ENCODE measurements around the gene IGFL1.
"Not testable (repeated sequence)": the region's sequence is repeated elsewhere in the genome, so short reads cannot be mapped to it uniquely, and the experiment has no call there.

Gene IGFL1

DNA sequence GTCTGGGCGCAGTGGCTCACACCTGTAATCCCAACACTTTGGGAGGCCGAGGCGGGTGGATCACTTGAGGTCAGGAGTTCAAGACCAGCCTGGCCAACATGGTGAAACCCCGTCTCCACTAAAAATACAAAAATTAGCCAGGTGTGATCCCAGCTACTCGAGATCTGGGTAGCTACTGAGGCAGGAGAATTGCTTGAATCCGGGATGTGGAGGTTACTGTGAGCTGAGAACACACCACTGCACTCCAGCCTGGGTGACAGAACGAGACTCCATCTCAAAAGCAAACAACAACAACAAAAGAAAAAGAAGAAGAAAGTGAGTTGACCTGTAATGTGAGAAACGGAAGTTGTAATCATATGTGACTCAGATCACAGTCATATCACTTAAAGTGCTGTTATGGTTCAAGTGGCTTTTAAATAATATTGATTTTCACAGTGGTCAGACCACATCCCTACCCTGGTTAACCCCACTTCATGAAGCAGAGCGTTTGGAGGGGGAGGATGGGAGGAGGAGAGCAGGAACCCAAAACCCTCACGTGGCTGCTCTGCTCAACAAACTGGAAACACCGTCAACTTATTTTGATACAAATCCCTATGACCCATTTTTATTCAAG, 33.2 kb downstream of the IGFL1 start:
- Mint-ChIP-seq H3K4me3 (peak overlapping the region; percentile 72), H3K27me3 (peaks cover 59% of the 10 kb centered on the region), H3K4me1 (ENCODE audit: low read depth) (peaks cover 14% of the 10 kb centered on the region), H3K27ac (peak overlapping the region; percentile 84)
- H3K36me3 Mint-ChIP-seq (ENCODE audit: low read depth); H3K9me3 Mint-ChIP-seq: not testable (repeated sequence)

DNA sequence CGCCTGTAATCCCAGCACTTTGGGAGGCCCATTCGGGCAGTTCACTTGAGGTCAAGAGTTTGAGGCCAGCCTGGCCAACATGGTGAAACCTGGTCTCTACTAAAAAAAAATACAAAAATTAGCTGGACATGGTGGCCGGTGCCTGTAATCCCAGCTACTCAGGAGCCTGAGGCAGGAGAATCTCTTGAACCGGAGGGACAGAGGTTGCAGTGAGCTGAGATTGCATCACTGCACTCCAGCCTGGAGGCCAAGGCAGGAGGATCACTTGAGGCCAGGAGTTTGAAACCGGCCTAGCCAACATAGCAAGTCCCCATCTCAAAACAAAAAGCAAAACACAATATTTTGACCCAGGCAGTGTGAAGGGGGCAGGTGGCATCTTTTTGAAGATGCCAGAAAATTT, 35.3 kb downstream of the IGFL1 start:
- H3K36me3 Mint-ChIP-seq (ENCODE audit: low read depth); H3K4me3 Mint-ChIP-seq; H3K27ac Mint-ChIP-seq; H3K9me3 Mint-ChIP-seq: not testable (repeated sequence)
- H3K4me1 Mint-ChIP-seq (ENCODE audit: low read depth), result peaks cover 21% of the 10 kb centered on the region
- peaks cover 68% of the 10 kb centered on the region for H3K27me3 Mint-ChIP-seq

DNA sequence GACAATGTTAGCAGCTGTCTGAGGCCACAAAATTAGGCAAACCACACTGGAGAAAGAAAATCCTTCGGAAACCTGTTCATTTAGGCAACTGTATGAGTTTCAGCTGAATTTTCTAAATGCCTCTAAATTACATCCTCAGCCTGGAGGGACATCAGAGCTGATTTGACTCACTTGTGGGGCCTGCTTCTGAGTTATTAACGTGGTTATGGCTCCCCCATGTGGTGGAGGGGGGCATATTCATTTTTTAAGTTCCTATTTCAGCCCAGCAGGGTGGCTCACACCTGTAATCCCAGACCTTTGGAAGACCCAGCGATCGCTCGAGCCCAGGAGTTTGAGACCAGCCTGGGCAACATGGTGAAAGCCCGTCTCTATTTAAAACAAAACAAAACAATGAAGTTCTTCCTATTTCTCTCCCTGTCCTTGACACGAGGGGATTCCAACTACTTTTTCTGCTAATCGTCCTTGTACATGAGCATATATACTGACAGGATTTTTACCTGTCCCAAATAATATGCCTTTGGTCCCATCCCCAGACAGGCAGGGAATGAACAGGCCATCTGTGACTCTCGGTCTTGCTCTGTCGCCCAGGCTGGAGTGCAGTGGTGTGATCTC, 35.8 kb downstream of the IGFL1 start:
- Mint-ChIP-seq H3K27ac (no peak overlapping the region), H3K36me3 (ENCODE audit: low read depth) (no peaks in the 10 kb centered on the region)

DNA sequence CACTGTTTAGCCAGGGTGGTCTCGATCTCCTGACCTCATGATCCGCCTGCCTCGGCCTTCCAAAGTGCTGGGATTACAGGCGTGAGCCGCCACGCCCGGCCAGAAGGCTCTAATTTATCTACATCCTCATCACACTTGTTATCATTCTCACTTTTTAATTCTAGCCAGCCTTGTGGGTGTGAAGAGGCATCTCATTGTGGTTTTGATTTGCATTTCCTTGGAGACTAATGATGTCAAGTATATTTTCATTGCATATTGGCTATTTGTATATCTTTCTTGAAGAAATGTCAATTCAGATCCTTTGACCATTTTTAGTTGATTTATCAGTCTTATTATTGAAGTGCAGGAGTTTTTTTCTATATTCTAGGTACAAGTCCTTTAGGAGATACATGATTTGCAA, 39.6 kb downstream of the IGFL1 start:
- Mint-ChIP-seq H3K9me3 (no peaks in the 10 kb centered on the region), H3K27ac (no peak overlapping the region), H3K4me1 (ENCODE audit: low read depth) (peaks cover 25% of the 10 kb centered on the region), H3K27me3 (peaks cover 42% of the 10 kb centered on the region), H3K4me3 (no peak overlapping the region), H3K36me3 (ENCODE audit: low read depth) (no peaks in the 10 kb centered on the region)

More for the DNA sequence above, 35.8 kb downstream of the IGFL1 start:
- Mint-ChIP-seq H3K4me3 (no peak overlapping the region), H3K9me3 (no peaks in the 10 kb centered on the region), H3K4me1 (ENCODE audit: low read depth) (peaks cover 21% of the 10 kb centered on the region), H3K27me3 (peaks cover 65% of the 10 kb centered on the region)

DNA sequence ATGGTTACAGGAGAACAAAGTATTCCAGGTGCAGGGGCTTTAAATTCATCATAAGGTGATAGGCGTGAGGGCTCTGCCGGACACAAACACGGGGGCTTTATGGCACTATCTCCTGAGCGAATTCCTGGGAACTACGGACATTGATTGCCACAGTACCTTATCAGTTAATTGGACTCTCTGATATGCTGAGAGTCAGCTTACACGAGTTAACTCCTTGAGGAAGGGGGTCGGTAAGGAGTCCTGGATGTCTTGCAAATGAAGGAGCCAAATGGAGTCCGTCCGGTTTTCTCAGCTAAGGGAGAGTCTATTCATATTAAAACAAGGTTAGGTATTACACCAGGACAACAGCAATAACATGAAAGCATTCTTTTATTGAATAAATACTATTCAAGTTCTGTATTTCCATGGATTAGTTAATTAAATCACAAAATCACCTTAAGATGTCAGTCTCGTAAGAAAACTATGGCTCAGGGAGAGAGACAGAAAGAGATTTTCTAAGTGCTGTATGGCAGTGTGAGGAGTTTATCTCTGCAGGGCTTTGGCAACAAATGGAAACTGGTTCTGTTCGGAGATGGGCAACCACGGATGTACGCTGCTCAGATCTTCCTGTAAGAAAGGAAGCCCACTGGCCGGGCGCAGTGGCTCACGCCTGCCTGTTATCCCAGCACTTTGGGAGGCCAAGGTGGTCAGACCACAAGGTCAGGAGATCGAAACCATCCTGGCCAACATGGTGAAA, 41.1 kb downstream of the IGFL1 start:
- no peaks in the 10 kb centered on the region for H3K9me3 Mint-ChIP-seq

DNA sequence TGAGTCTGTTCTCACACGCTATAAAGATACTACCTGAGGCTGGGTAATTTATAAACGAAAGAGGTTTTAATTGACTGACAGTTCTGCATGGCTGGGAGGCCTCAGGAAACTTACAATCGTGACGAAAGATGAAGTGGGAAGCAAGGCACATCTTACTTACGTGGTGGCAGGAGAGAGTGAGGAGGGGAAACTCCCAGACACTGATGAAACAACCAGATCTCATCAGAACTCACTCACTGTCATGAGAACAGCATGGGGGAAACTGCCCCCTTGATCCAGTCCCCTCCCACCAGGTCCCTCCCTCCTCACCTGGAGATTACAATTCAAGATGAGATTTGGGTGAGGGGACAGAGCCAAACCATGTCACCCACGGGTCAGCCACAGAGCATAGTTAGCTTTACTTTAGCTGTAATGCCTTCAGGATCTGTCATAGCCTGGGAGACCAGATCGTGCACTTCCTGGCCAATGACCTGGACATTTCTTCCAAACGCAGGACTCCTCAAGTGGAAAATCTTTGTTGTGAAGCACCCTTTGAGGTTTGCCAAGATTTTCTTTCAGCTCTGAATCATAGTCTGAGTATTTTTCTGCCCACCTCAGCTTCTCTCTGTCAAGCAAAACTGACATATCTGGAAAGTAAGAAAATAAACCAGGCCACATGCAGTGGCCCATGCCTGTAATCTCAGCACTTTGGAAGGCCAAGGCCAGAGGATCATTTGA, 42.1 kb downstream of the IGFL1 start:
- no peaks in the 10 kb centered on the region for H3K9me3 Mint-ChIP-seq
- peak overlapping the region; percentile 12 for H3K4me3 Mint-ChIP-seq
- no peaks in the 10 kb centered on the region for H3K36me3 Mint-ChIP-seq (ENCODE audit: low read depth)
- peaks cover 27% of the 10 kb centered on the region for H3K27me3 Mint-ChIP-seq
- H3K27ac Mint-ChIP-seq, result peak overlapping the region; percentile 71
- peaks cover 25% of the 10 kb centered on the region for H3K4me1 Mint-ChIP-seq (ENCODE audit: low read depth)

More for the DNA sequence above, 41.1 kb downstream of the IGFL1 start:
- no peak overlapping the region for H3K27ac Mint-ChIP-seq
- H3K4me3 Mint-ChIP-seq, result no peak overlapping the region
- H3K27me3 Mint-ChIP-seq, result peaks cover 33% of the 10 kb centered on the region
- peaks cover 25% of the 10 kb centered on the region for H3K4me1 Mint-ChIP-seq (ENCODE audit: low read depth)
- no peaks in the 10 kb centered on the region for H3K36me3 Mint-ChIP-seq (ENCODE audit: low read depth)

DNA sequence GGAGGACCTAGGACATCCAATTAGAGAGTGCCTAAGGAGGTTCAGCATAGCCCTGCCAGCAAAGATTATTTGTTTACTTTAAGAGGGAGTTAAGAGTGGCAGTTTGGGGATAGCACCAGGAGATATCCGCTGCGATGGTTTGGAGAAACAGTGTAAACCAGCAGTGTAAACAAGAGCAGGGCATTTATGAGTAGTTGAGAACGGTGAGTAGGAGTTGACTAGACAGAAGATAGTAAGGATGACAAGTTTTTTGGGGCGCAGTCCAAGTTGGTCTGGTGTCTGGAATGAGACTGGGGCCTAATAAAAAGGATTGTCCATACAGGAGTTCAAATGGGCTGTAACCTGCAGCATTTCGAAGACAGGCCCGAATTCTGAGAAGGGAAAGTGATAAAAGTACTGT, 44.4 kb downstream of the IGFL1 start:
- Mint-ChIP-seq H3K27me3 (peaks cover 20% of the 10 kb centered on the region), H3K4me1 (ENCODE audit: low read depth) (peaks cover 22% of the 10 kb centered on the region)
- H3K4me3 Mint-ChIP-seq; H3K27ac Mint-ChIP-seq; H3K36me3 Mint-ChIP-seq (ENCODE audit: low read depth); H3K9me3 Mint-ChIP-seq: not testable (repeated sequence)

DNA sequence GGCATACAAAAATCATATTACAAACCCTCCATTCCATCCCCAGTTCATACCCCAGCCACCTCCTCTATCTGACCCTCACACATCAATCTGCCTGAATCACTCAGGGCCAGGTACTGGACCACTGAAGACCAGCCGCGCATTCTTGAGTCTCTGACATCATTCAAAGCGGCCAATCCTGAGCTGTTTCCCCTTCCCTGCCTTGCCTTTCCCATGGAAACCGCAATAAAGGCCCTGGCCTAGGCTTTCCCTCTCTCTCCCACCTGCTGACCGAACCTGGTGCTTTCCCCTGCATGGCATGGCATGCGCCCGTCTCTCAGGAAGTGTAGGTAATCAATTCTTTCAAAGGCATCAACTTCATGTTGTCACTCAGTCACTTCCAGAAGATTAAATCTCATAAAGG, 49.6 kb downstream of the IGFL1 start:
- Mint-ChIP-seq H3K27ac (no peak overlapping the region), H3K4me3 (no peak overlapping the region), H3K9me3 (no peaks in the 10 kb centered on the region), H3K4me1 (ENCODE audit: low read depth) (no peaks in the 10 kb centered on the region), H3K27me3 (peaks cover 20% of the 10 kb centered on the region), H3K36me3 (ENCODE audit: low read depth) (no peaks in the 10 kb centered on the region)

All from stimulated activated naive CD8-positive, alpha-beta T cell treated with anti-CD3 and anti-CD28 coated beads, Interleukin-15, Interleukin-2, amounts not matched to agents 100 ng/mL and 50 ng/mL, for 24 hours (primary cell).